ENCODE data around the gene BCLAF1. TPM values are rescaled to one million over a fixed set of nuclear protein-coding genes. Genes with fewer than 3 reads are reported as not detected.

The BCLAF1 gene
- polyA plus RNA-seq, 4 donors = 15.4 to 113 (median 23.4) TPM

GRCh38 chr6:136280032-136280609 is 9.5 kb downstream of the BCLAF1 start:
- no peaks in the 10 kb centered on the region for H3K9me3 ChIP-seq (ENCODE audit: control insufficient read depth in 2 of 2, insufficient read depth in 1 of 2, low read depth in 1 of 2, low read length in 1 of 2)
- WGBS, 3 donors = 61 to 83% (median 70%) methylated on average over 3 of the region's 3 CpGs
- H3K36me3 ChIP-seq (ENCODE audit: control insufficient read depth in 3 of 3, insufficient read depth in 2 of 3, low read depth in 1 of 3, low read length in 3 of 3) = peaks cover 2 to 7% (median 3%) of the 10 kb centered on the region in 3 donors
- H3K27me3 ChIP-seq (ENCODE audit: control insufficient read depth in 3 of 3, insufficient read depth in 3 of 3, low read length in 3 of 3) = no peaks in the 10 kb centered on the region
- no peak overlapping the region for H3K4me3 ChIP-seq (ENCODE audit: low read depth in 1 of 3, low read length in 3 of 3)
- DNase-seq (no peak), FAIRE-seq (no peak)
- peaks cover 4 to 10% (median 6%) of the 10 kb centered on the region in 3 donors for H3K4me1 ChIP-seq (ENCODE audit: control insufficient read depth in 3 of 3, insufficient read depth in 2 of 3, low read depth in 1 of 3, low read length in 2 of 3)
- H3K27ac ChIP-seq (ENCODE audit: low read depth in 1 of 3, low read length in 2 of 3) = no peak overlapping the region

DNA sequence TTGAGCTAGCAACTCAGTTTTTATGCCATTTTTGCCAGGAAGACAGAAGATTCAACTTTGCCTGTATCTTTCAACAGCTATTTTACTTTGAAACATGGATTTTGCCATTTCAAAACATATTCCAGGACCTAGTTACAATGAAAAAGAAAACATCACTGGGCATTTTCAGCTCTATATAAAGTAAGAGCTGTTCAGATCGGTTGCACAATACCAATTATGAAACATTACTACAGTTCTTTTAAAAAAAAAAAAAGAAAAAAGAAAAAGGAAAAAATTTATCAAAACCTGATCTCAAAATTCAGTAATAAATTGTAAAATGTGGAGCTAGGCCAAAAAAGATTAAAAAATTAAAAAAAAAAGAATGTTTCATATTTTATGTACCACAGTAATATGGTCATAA is 15.6 kb downstream of the BCLAF1 start:
- Histone ChIP-seq H3K4me3 (ENCODE audit: low read depth in 1 of 3, low read length in 3 of 3) (no peak overlapping the region), H3K27ac (ENCODE audit: low read depth in 1 of 3, low read length in 2 of 3) (no peak overlapping the region), H3K27me3 (ENCODE audit: control insufficient read depth in 3 of 3, insufficient read depth in 3 of 3, low read length in 3 of 3) (no peaks in the 10 kb centered on the region), H3K4me1 (ENCODE audit: control insufficient read depth in 3 of 3, insufficient read depth in 2 of 3, low read depth in 1 of 3, low read length in 2 of 3) (no peaks in the 10 kb centered on the region), H3K36me3 (ENCODE audit: control insufficient read depth in 3 of 3, insufficient read depth in 2 of 3, low read depth in 1 of 3, low read length in 3 of 3) (peaks cover 3 to 7% (median 6%) of the 10 kb centered on the region in 3 donors), H3K9me3 (ENCODE audit: control insufficient read depth in 2 of 2, insufficient read depth in 1 of 2, low read depth in 1 of 2, low read length in 1 of 2) (no peaks in the 10 kb centered on the region)
- FAIRE-seq (no peak), DNase-seq (no peak)
- 92 to 97% (median 94%) methylated on average over 1 of the region's 1 CpG for WGBS, 3 donors

GRCh38 chr6:136265101-136265500 is 24.5 kb downstream of the BCLAF1 start:
- no peak for FAIRE-seq
- Histone ChIP-seq H3K9me3 (ENCODE audit: control insufficient read depth in 2 of 2, insufficient read depth in 1 of 2, low read depth in 1 of 2, low read length in 1 of 2) (no peaks in the 10 kb centered on the region), H3K27ac (ENCODE audit: low read depth in 1 of 3, low read length in 2 of 3) (no peak overlapping the region), H3K27me3 (ENCODE audit: control insufficient read depth in 3 of 3, insufficient read depth in 3 of 3, low read length in 3 of 3) (no peaks in the 10 kb centered on the region), H3K4me1 (ENCODE audit: control insufficient read depth in 3 of 3, insufficient read depth in 2 of 3, low read depth in 1 of 3, low read length in 2 of 3) (no peaks in the 10 kb centered on the region), H3K36me3 (ENCODE audit: control insufficient read depth in 3 of 3, insufficient read depth in 2 of 3, low read depth in 1 of 3, low read length in 3 of 3) (peaks cover 0 to 17% (median 7%) of the 10 kb centered on the region in 3 donors), H3K4me3 (ENCODE audit: low read depth in 1 of 3, low read length in 3 of 3) (no peak overlapping the region)
- no peak for DNase-seq
- WGBS, 3 donors = 84 to 93% (median 89%) methylated on average over 1 of the region's 1 CpG

DNA sequence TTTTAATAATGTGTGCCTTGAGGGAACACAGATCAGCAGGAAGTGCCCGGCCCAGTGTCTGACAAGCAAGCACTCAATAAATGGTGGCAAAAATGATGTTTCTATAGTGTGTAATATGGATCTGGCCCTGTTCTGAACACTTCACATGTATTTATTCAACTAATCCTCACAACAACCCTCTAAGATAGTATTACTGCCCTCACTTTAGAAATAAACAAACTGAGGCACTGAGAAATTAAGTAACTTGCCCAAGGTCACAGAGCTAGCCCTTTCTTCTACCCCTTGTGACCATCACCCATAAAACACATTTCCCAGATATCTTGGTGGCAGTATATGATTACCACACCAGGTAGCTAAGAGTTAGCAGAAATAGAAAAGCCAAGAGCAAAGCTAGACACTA is 26.7 kb downstream of the BCLAF1 start:
- 77 to 90% (median 79%) methylated on average over 1 of the region's 1 CpG for WGBS, 3 donors
- FAIRE-seq = no peak

GRCh38 chr6:136254851-136255466 is 34.7 kb downstream of the BCLAF1 start:
- no peak overlapping the region for H3K27ac ChIP-seq (ENCODE audit: low read depth in 1 of 3, low read length in 2 of 3)
- DNase-seq (no peak), FAIRE-seq (no peak)
- H3K4me3 ChIP-seq (ENCODE audit: low read depth in 1 of 3, low read length in 3 of 3) = no peak overlapping the region
- H3K4me1 ChIP-seq (ENCODE audit: control insufficient read depth in 3 of 3, insufficient read depth in 2 of 3, low read depth in 1 of 3, low read length in 2 of 3) = peaks cover 0 to 7% (median 3%) of the 10 kb centered on the region in 3 donors
- H3K9me3 ChIP-seq (ENCODE audit: control insufficient read depth in 2 of 2, insufficient read depth in 1 of 2, low read depth in 1 of 2, low read length in 1 of 2) = no peaks in the 10 kb centered on the region
- H3K27me3 ChIP-seq (ENCODE audit: control insufficient read depth in 3 of 3, insufficient read depth in 3 of 3, low read length in 3 of 3) = no peaks in the 10 kb centered on the region
- H3K36me3 ChIP-seq (ENCODE audit: control insufficient read depth in 3 of 3, insufficient read depth in 2 of 3, low read depth in 1 of 3, low read length in 3 of 3) = peaks cover 0 to 6% (median 2%) of the 10 kb centered on the region in 3 donors

More for the DNA sequence above, 26.7 kb downstream of the BCLAF1 start:
- no peaks in the 10 kb centered on the region for H3K4me1 ChIP-seq (ENCODE audit: control insufficient read depth in 3 of 3, insufficient read depth in 2 of 3, low read depth in 1 of 3, low read length in 2 of 3)
- no peak for DNase-seq
- peaks cover 0 to 16% (median 7%) of the 10 kb centered on the region in 3 donors for H3K36me3 ChIP-seq (ENCODE audit: control insufficient read depth in 3 of 3, insufficient read depth in 2 of 3, low read depth in 1 of 3, low read length in 3 of 3)
- H3K27ac ChIP-seq (ENCODE audit: low read depth in 1 of 3, low read length in 2 of 3) = no peak overlapping the region
- no peaks in the 10 kb centered on the region for H3K9me3 ChIP-seq (ENCODE audit: control insufficient read depth in 2 of 2, insufficient read depth in 1 of 2, low read depth in 1 of 2, low read length in 1 of 2)
- H3K4me3 ChIP-seq (ENCODE audit: low read depth in 1 of 3, low read length in 3 of 3) = no peak overlapping the region
- H3K27me3 ChIP-seq (ENCODE audit: control insufficient read depth in 3 of 3, insufficient read depth in 3 of 3, low read length in 3 of 3) = no peaks in the 10 kb centered on the region

DNA sequence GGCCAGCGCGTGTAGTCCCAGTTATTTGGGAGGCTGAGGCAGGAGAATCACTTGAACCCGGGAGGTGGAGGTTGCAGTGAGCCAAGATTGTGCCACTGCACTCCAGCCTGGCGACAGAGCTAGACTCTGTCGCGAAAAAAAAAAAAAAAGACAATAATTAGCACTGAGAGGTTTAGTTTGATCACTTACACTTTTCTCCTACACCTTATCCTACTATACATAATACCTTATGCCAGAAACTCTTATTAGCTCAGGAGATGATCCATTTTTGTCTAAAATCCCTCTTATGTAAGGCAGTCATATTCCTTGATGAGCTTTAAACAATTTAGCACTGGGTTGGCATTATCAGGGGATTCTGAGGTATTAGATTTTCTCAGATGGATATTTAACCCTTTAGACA is 35.9 kb downstream of the BCLAF1 start:
- no peaks in the 10 kb centered on the region for H3K27me3 ChIP-seq (ENCODE audit: control insufficient read depth in 3 of 3, insufficient read depth in 3 of 3, low read length in 3 of 3)
- 84 to 91% (median 86%) methylated on average over 6 of the region's 6 CpGs for WGBS, 3 donors
- peaks cover 0 to 7% (median 3%) of the 10 kb centered on the region in 3 donors for H3K4me1 ChIP-seq (ENCODE audit: control insufficient read depth in 3 of 3, insufficient read depth in 2 of 3, low read depth in 1 of 3, low read length in 2 of 3)
- FAIRE-seq (no peak), DNase-seq (no peak)
- H3K27ac ChIP-seq (ENCODE audit: low read depth in 1 of 3, low read length in 2 of 3) = no peak overlapping the region
- H3K36me3 ChIP-seq (ENCODE audit: control insufficient read depth in 3 of 3, insufficient read depth in 2 of 3, low read depth in 1 of 3, low read length in 3 of 3) = peaks cover 0 to 6% (median under 1%) of the 10 kb centered on the region in 3 donors
- H3K4me3 ChIP-seq (ENCODE audit: low read depth in 1 of 3, low read length in 3 of 3) = no peak overlapping the region
- no peaks in the 10 kb centered on the region for H3K9me3 ChIP-seq (ENCODE audit: control insufficient read depth in 2 of 2, insufficient read depth in 1 of 2, low read depth in 1 of 2, low read length in 1 of 2)

DNA sequence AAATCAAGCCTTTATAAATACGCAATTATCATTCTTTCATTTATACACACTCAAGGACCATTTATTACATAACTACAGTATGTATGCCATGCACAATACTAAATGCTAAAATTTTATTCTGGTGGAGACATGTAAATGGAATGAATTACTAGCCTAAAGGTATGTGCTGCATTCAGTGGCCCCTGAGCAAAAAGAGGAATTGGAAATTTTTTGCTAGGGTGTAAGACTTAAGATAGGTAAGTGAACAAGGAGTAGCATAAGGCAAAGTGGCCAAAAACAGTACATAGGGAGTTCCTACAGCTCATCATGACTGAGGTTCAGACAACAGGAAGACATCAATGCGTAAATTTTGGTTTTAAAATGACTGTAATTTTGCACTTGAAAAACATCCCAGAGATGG is 37.2 kb downstream of the BCLAF1 start:
- H3K4me3 ChIP-seq (ENCODE audit: low read depth in 1 of 3, low read length in 3 of 3) = no peak overlapping the region
- H3K9me3 ChIP-seq (ENCODE audit: control insufficient read depth in 2 of 2, insufficient read depth in 1 of 2, low read depth in 1 of 2, low read length in 1 of 2) = no peaks in the 10 kb centered on the region
- no peaks in the 10 kb centered on the region for H3K27me3 ChIP-seq (ENCODE audit: control insufficient read depth in 3 of 3, insufficient read depth in 3 of 3, low read length in 3 of 3)
- no peak overlapping the region for H3K27ac ChIP-seq (ENCODE audit: low read depth in 1 of 3, low read length in 2 of 3)
- H3K36me3 ChIP-seq (ENCODE audit: control insufficient read depth in 3 of 3, insufficient read depth in 2 of 3, low read depth in 1 of 3, low read length in 3 of 3) = peaks cover 0 to 6% (median 0%) of the 10 kb centered on the region in 3 donors
- WGBS, 3 donors = 47 to 57% (median 52%) methylated on average over 2 of the region's 2 CpGs
- DNase-seq (no peak), FAIRE-seq (no peak)
- peaks cover 0 to 7% (median 3%) of the 10 kb centered on the region in 3 donors for H3K4me1 ChIP-seq (ENCODE audit: control insufficient read depth in 3 of 3, insufficient read depth in 2 of 3, low read depth in 1 of 3, low read length in 2 of 3)

DNA sequence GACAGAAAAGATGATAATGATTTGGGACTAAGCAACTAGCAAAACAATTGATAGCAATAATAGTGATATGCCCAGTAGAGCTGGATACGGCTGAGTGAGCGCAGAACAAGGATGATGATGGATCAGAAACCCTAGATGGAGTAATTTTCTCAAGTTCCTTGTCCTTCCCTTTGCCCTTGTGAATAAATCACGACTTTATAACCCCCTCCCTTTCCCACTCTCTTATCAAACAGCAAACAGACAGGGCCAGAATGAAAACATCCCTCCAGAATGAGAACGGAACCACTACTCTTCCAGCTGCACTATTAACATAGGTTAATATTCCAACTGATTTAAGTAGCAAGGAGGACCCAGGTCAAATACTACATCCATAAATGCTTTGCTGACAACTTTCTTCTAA is 38.3 kb downstream of the BCLAF1 start:
- peak in 1 of 2 donors; percentile 12 for DNase-seq
- H3K4me3 ChIP-seq (ENCODE audit: low read depth in 1 of 3, low read length in 3 of 3) = no peak overlapping the region

More for the DNA sequence above, 38.3 kb downstream of the BCLAF1 start:
- Histone ChIP-seq H3K36me3 (ENCODE audit: control insufficient read depth in 3 of 3, insufficient read depth in 2 of 3, low read depth in 1 of 3, low read length in 3 of 3) (peaks cover 0 to 6% (median 0%) of the 10 kb centered on the region in 3 donors), H3K9me3 (ENCODE audit: control insufficient read depth in 2 of 2, insufficient read depth in 1 of 2, low read depth in 1 of 2, low read length in 1 of 2) (no peaks in the 10 kb centered on the region), H3K27ac (ENCODE audit: low read depth in 1 of 3, low read length in 2 of 3) (no peak overlapping the region), H3K4me1 (ENCODE audit: control insufficient read depth in 3 of 3, insufficient read depth in 2 of 3, low read depth in 1 of 3, low read length in 2 of 3) (peaks cover 0 to 7% (median 3%) of the 10 kb centered on the region in 3 donors), H3K27me3 (ENCODE audit: control insufficient read depth in 3 of 3, insufficient read depth in 3 of 3, low read length in 3 of 3) (no peaks in the 10 kb centered on the region)
- 29 to 37% (median 31%) methylated on average over 4 of the region's 4 CpGs for WGBS, 3 donors
- no peak for FAIRE-seq

Measured in small intestine (tissue), 7 donors.